ENCODE results near the gene MPPED1.

The MPPED1 gene

GRCh38 chr22:43441216-43441615 is 29.4 kb downstream of the MPPED1 start:
- Histone ChIP-seq H3K27ac (no peak overlapping the region), H3K4me3 (no peak overlapping the region), H3K36me3 (ENCODE audit: insufficient read depth, low read length) (no peaks in the 10 kb centered on the region), H3K9ac (ENCODE audit: insufficient read length) (no peak overlapping the region), H3K9me3 (ENCODE audit: low read depth, low read length) (no peaks in the 10 kb centered on the region)
- TF ChIP-seq EZH2 (IDR thresholded peaks at IDR 0.05) (no peak), FOXP2 (optimal IDR thresholded peaks at IDR 0.05; ENCODE audit: control extremely low read depth, extremely low read length, insufficient read depth) (no peak), POLR2AphosphoS5 (IDR thresholded peaks at IDR 0.05; ENCODE audit: borderline replicate concordance, low read depth, low read length) (no peak)
- no peak for DNase-seq (ENCODE audit: low read depth, low spot score)

- no peak for TF ChIP-seq FOXP2 (optimal IDR thresholded peaks at IDR 0.05; ENCODE audit: control extremely low read depth, extremely low read length, insufficient read depth)
- TF ChIP-seq EZH2 (IDR thresholded peaks at IDR 0.05), result no peak
- TF ChIP-seq POLR2AphosphoS5 (IDR thresholded peaks at IDR 0.05; ENCODE audit: borderline replicate concordance, low read depth, low read length), result no peak
- no peaks in the 10 kb centered on the region for H3K36me3 ChIP-seq (ENCODE audit: insufficient read depth, low read length)
- no peak for DNase-seq (ENCODE audit: low read depth, low spot score)
Observed at GRCh38 chr22:43441751-43442150, 29.9 kb downstream of the MPPED1 start.

DNA sequence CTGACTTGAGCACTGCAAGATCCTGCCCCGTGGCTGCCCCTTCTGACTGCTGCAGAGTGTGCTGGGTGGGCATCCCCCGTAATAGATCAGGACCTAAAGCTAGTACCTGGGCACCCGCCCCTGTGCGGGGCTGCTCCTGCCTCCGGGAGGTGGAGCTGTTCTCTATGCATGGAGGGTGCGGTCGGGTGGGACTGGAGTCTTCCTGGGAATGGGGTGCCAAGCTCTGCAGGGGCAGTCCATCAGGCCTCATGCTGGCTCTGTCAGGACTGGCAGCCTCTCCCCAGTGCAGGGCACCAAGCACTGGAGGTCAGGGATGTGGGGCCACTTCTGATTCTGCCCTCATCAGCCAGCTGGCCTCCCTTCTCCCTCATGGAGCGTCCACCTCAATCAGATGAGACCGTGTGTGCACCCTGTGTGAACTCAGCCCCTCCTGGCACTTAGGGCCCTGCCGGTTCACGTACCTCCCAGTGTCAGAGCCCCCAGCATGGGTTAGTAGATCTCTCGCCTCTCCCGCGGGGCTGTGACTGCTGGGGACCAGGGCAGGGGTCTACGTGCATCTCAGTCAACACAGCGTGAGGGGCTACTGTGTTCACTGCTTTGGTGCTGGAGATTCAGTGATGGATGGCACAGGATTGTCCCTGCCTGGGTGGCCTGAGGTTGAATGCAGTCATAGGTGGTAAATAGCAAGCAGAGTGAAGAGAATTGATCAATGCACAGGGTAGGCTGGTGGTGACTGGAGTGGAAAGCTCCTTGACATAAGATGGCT is 30.8 kb downstream of the MPPED1 start:
- H3K9ac ChIP-seq (ENCODE audit: insufficient read length), result no peak overlapping the region
- TF ChIP-seq FOXP2 (optimal IDR thresholded peaks at IDR 0.05; ENCODE audit: control extremely low read depth, extremely low read length, insufficient read depth), result no peak
- no peak for TF ChIP-seq POLR2AphosphoS5 (IDR thresholded peaks at IDR 0.05; ENCODE audit: borderline replicate concordance, low read depth, low read length)
- no peak for TF ChIP-seq EZH2 (IDR thresholded peaks at IDR 0.05)
- no peaks in the 10 kb centered on the region for H3K36me3 ChIP-seq (ENCODE audit: insufficient read depth, low read length)
- H3K9me3 ChIP-seq (ENCODE audit: low read depth, low read length), result no peaks in the 10 kb centered on the region
- H3K4me3 ChIP-seq, result no peak overlapping the region
- no peak overlapping the region for H3K27ac ChIP-seq
- no peak for DNase-seq (ENCODE audit: low read depth, low spot score)

More at GRCh38 chr22:43441751-43442150, 29.9 kb downstream of the MPPED1 start:
- Histone ChIP-seq H3K9me3 (ENCODE audit: low read depth, low read length) (no peaks in the 10 kb centered on the region), H3K9ac (ENCODE audit: insufficient read length) (no peak overlapping the region), H3K4me3 (no peak overlapping the region), H3K27ac (no peak overlapping the region)

DNA sequence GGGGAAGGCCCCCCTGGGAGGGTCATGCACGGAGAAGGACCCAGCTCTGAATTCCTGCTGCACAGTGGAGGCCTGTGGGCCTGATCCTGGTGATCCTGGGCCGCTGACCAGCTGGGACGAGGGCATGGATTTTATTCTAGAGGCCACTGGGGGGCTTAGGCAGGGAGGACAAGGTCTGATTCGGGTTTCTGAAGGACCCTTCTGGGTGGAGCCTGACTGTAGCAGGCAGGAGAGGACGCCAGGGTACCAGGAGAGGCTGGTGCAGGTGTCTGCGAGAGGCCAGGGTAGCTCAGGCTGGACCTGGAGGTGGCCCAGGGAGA is 31.3 kb downstream of the MPPED1 start:
- Histone ChIP-seq H3K36me3 (ENCODE audit: insufficient read depth, low read length) (no peaks in the 10 kb centered on the region), H3K4me3 (no peak overlapping the region), H3K9ac (ENCODE audit: insufficient read length) (no peak overlapping the region), H3K9me3 (ENCODE audit: low read depth, low read length) (no peaks in the 10 kb centered on the region), H3K27ac (no peak overlapping the region)
- no peak for TF ChIP-seq POLR2AphosphoS5 (IDR thresholded peaks at IDR 0.05; ENCODE audit: borderline replicate concordance, low read depth, low read length)
- TF ChIP-seq FOXP2 (optimal IDR thresholded peaks at IDR 0.05; ENCODE audit: control extremely low read depth, extremely low read length, insufficient read depth), result no peak
- TF ChIP-seq EZH2 (IDR thresholded peaks at IDR 0.05), result no peak
- DNase-seq (ENCODE audit: low read depth, low spot score), result no peak

DNA sequence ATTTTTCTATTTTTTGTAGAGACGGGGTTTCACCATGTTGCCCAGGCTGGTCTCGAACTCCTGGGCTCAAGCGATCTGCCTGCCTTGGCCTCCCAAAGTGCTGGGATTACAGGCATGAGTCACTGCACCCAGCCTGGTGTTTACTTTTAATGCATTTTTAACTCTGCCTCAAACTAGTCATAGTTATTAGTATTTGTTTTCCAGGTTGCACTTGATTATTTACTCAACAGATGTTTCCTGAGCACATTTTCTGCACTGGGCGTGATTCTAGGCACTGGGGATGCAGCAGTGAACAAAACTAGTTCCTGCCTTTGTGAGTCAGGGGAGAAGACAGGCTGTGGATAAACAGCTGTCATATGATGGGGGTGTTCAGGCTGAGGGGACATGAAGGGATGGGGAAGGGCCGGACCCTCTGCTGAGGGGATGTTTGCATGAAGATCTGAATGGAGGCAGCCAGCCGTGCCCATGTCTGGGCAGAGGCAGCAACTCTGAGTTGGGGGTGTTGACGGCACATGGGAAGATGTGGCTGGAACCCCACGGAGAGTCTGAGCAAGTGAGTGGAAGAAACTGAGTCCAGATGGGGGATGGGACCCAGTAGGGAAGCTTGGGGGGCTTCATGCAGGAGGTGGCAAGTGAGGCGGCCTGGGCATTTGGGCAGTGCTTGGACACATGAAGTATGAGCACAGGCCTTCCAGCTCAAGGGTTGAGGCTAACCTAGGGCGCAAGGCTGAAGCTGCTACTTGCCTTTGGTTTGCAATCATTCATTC is 34.4 kb downstream of the MPPED1 start:
- no peak for TF ChIP-seq FOXP2 (optimal IDR thresholded peaks at IDR 0.05; ENCODE audit: control extremely low read depth, extremely low read length, insufficient read depth)
- TF ChIP-seq EZH2 (IDR thresholded peaks at IDR 0.05), result no peak
- TF ChIP-seq POLR2AphosphoS5 (IDR thresholded peaks at IDR 0.05; ENCODE audit: borderline replicate concordance, low read depth, low read length), result no peak
- no peaks in the 10 kb centered on the region for H3K36me3 ChIP-seq (ENCODE audit: insufficient read depth, low read length)
- no peak overlapping the region for H3K27ac ChIP-seq
- no peak for DNase-seq (ENCODE audit: low read depth, low spot score)
- H3K9me3 ChIP-seq (ENCODE audit: low read depth, low read length), result no peaks in the 10 kb centered on the region
- no peak overlapping the region for H3K4me3 ChIP-seq
- no peak overlapping the region for H3K9ac ChIP-seq (ENCODE audit: insufficient read length)

DNA sequence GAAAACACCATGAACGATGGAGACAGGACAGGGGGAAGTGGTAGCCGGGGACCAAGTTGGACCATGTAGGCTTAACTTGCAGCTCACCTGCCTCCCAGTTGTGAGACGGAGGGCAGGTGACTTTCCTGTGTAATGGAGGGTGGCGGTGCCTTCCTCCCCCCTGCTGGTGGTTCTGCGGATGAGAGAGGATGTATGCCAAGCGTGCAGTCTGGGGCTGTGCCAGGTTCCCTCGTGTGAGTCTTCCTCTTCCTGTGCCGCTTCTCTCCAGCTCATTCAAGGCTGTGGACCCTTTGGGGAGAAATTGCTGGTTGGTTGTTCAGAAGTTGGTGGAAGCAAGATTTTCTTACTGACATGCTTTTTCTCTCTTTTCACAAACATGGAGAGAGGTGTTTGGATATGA is 35.1 kb downstream of the MPPED1 start:
- Histone ChIP-seq H3K27ac (no peak overlapping the region), H3K36me3 (ENCODE audit: insufficient read depth, low read length) (no peaks in the 10 kb centered on the region), H3K4me3 (no peak overlapping the region), H3K9ac (ENCODE audit: insufficient read length) (no peak overlapping the region), H3K9me3 (ENCODE audit: low read depth, low read length) (no peaks in the 10 kb centered on the region)
- no peak for DNase-seq (ENCODE audit: low read depth, low spot score)
- TF ChIP-seq POLR2AphosphoS5 (IDR thresholded peaks at IDR 0.05; ENCODE audit: borderline replicate concordance, low read depth, low read length) (no peak), FOXP2 (optimal IDR thresholded peaks at IDR 0.05; ENCODE audit: control extremely low read depth, extremely low read length, insufficient read depth) (no peak), EZH2 (IDR thresholded peaks at IDR 0.05) (no peak)

DNA sequence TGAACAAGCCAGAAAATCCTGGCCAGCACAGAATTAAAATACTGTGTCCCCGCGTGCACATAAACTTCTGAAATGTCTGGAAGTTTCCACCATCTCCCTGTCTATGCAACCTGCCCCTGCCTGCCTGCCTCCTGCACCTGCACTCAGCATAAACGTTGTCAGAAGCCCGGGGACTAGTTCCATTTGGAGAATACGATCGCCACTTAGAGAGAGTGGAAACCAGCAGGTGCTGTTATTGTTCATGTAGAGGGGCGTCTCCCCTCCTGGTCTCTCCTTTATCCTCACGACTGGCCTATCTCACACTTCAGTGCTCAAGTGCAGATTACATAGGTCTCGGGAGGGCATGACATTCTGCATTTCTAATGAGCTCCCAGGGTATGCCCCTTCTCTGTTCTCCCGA is 35.6 kb downstream of the MPPED1 start:
- no peaks in the 10 kb centered on the region for H3K36me3 ChIP-seq (ENCODE audit: insufficient read depth, low read length)
- TF ChIP-seq EZH2 (IDR thresholded peaks at IDR 0.05) (no peak), POLR2AphosphoS5 (IDR thresholded peaks at IDR 0.05; ENCODE audit: borderline replicate concordance, low read depth, low read length) (no peak), FOXP2 (optimal IDR thresholded peaks at IDR 0.05; ENCODE audit: control extremely low read depth, extremely low read length, insufficient read depth) (no peak)
- no peak for DNase-seq (ENCODE audit: low read depth, low spot score)
- no peaks in the 10 kb centered on the region for H3K9me3 ChIP-seq (ENCODE audit: low read depth, low read length)
- H3K4me3 ChIP-seq, result no peak overlapping the region
- H3K9ac ChIP-seq (ENCODE audit: insufficient read length), result no peak overlapping the region
- H3K27ac ChIP-seq, result no peak overlapping the region

GRCh38 chr22:43448048-43448447 is 36.2 kb downstream of the MPPED1 start:
- no peak overlapping the region for H3K4me3 ChIP-seq
- H3K9me3 ChIP-seq (ENCODE audit: low read depth, low read length), result no peaks in the 10 kb centered on the region
- DNase-seq (ENCODE audit: low read depth, low spot score), result no peak
- H3K36me3 ChIP-seq (ENCODE audit: insufficient read depth, low read length), result no peaks in the 10 kb centered on the region
- H3K9ac ChIP-seq (ENCODE audit: insufficient read length), result no peak overlapping the region
- H3K27ac ChIP-seq, result no peak overlapping the region
- TF ChIP-seq EZH2 (IDR thresholded peaks at IDR 0.05) (no peak), POLR2AphosphoS5 (IDR thresholded peaks at IDR 0.05; ENCODE audit: borderline replicate concordance, low read depth, low read length) (no peak), FOXP2 (optimal IDR thresholded peaks at IDR 0.05; ENCODE audit: control extremely low read depth, extremely low read length, insufficient read depth) (no peak)
